ENCODE data around the gene TTC9C. TPM values are rescaled to one million over a fixed set of nuclear protein-coding genes. Genes with fewer than 3 reads are reported as not detected.

Gene TTC9C
- total and polyA plus RNA-seq, 2 of the 8 experiments (the other 6 are each of a cell fraction or from before 2014, with no cell fraction given), result 25.4 to 34.1 TPM

- peaks cover 9 to 22% (median 20%) of the 10 kb centered on the region in 4 experiments; a peak in 6 of 8 replicates for H3K36me3 ChIP-seq (ENCODE audit: control insufficient read depth in 2 of 4, insufficient read depth in 4 of 4, low read length in 3 of 4)
- CTCF ChIA-PET (ENCODE audit: partially characterized antibody), result interaction anchor here (0.9 to 4.8 kb wide), 6 partner anchors 11 to 76 kb away, joined by 3 to 35 read pairs (median 4); partner anchors contain the start of genes BSCL2 and GNG3
- H4K5ac ChIP-seq (ENCODE audit: insufficient read length, low read depth, low read length), result no peak overlapping the region
- peak overlapping the region in 1 of 2 experiments; percentile 1; a peak in 1 of 4 replicates for H3K4me2 ChIP-seq (ENCODE audit: insufficient read depth in 1 of 2, low read depth in 2 of 2, low read length in 2 of 2)
- H3K56ac ChIP-seq (replicated peaks; ENCODE audit: insufficient read length, low read depth, low read length), result no peak overlapping the region
- no peak overlapping the region for H3K4me3 ChIP-seq (ENCODE audit: extremely low read depth in 1 of 4, insufficient read depth in 2 of 4, low read depth in 3 of 4, low read length in 4 of 4)
- no peak overlapping the region for H3K18ac ChIP-seq (ENCODE audit: extremely low read depth, low read length)
- no peak overlapping the region for H2BK20ac ChIP-seq (ENCODE audit: low read length)
- no peak overlapping the region for H2BK15ac ChIP-seq (ENCODE audit: low read length)
- H3K14ac ChIP-seq (ENCODE audit: insufficient read length), result no peak overlapping the region
- H3K4ac ChIP-seq (replicated peaks; ENCODE audit: insufficient read length, low read depth, low read length), result no peak overlapping the region
- H2AFZ ChIP-seq (ENCODE audit: low read length), result no peak overlapping the region; the same call in 1 of the 2 replicates
- no peak overlapping the region for H3K9ac ChIP-seq (replicated peaks in 1 of 4; ENCODE audit: extremely low read depth in 1 of 4, low read depth in 3 of 4, low read length in 3 of 4)
- no peaks in the 10 kb centered on the region for H3K23me2 ChIP-seq (ENCODE audit: low read depth, low read length)
- no peak overlapping the region for H3K23ac ChIP-seq (ENCODE audit: insufficient read length)
- H4K8ac ChIP-seq (ENCODE audit: extremely low read depth, insufficient read depth, low read length), result peak overlapping the region; percentile 88
- no peak overlapping the region for H2BK12ac ChIP-seq (ENCODE audit: low read depth, low read length)
- H2BK5ac ChIP-seq (ENCODE audit: low read depth, low read length), result no peak overlapping the region
- no peaks in the 10 kb centered on the region for H3K79me1 ChIP-seq (ENCODE audit: low read depth, low read length)
- WGBS, 2 experiments (ENCODE audit: extremely low coverage in 1 of 2, insufficient coverage in 1 of 2, insufficient read length in 1 of 2, insufficient replicate concordance in 2 of 2, low coverage in 1 of 2, low lambda C conversion rate in 2 of 2, missing lambda C conversion rate in 1 of 2), result 85% methylated on average over 41 of the region's 74 CpGs; no CpG with 5 or more reads in 1 of the 2 experiments
- FAIRE-seq (no peak), DNase-seq (ENCODE audit: low read depth in 1 of 2, low spot score in 2 of 2) (no peak)
- H2BK120ac ChIP-seq (replicated peaks; ENCODE audit: low read depth, low read length), result no peak overlapping the region
- H4K20me1 ChIP-seq (replicated peaks in 1 of 2; ENCODE audit: control insufficient read depth in 1 of 2, insufficient read depth in 2 of 2, low read length in 2 of 2), result peaks cover 0 to 6% of the 10 kb centered on the region in 2 experiments
- H4K91ac ChIP-seq (replicated peaks; ENCODE audit: insufficient read length, low read length), result no peak overlapping the region
- H3K4me1 ChIP-seq (replicated peaks in 1 of 4; ENCODE audit: control insufficient read depth in 3 of 4, insufficient read depth in 4 of 4, low read length in 3 of 4), result peaks cover 0 to 4% (median 0%) of the 10 kb centered on the region in 4 experiments; a peak in 2 of 7 replicates
- no peaks in the 10 kb centered on the region for H3K27me3 ChIP-seq (replicated peaks in 1 of 4; ENCODE audit: control insufficient read depth in 3 of 4, extremely low read depth in 1 of 4, insufficient read depth in 3 of 4, low read length in 3 of 4)
- H2AK5ac ChIP-seq (ENCODE audit: low read depth, low read length), result no peak overlapping the region
- no peaks in the 10 kb centered on the region for H3K9me3 ChIP-seq (ENCODE audit: insufficient read depth in 2 of 2, low read depth in 1 of 2, low read length in 1 of 2)
- H3K27ac ChIP-seq (ENCODE audit: low read depth, low read length), result no peak overlapping the region
- H3K79me2 ChIP-seq (ENCODE audit: control insufficient read depth in 1 of 2, insufficient read depth in 2 of 2, low read length in 2 of 2), result no peaks in the 10 kb centered on the region
- TF ChIP-seq ASH2L (IDR thresholded peaks at IDR 0.05; ENCODE audit: low read length) (peak; percentile 30), JUND (IDR thresholded peaks at IDR 0.05; ENCODE audit: low read length) (no peak), MAX (IDR thresholded peaks at IDR 0.05) (peak; percentile 82), SIRT6 (IDR thresholded peaks at IDR 0.05; ENCODE audit: low read length) (no peak), PHF8 (conservative IDR thresholded peaks at IDR 0.05; ENCODE audit: low read depth, low read length) (no peak), E2F6 (IDR thresholded peaks at IDR 0.05) (peak; percentile 65), BACH1 (IDR thresholded peaks at IDR 0.05; ENCODE audit: low read length) (no peak)
- POLR2A ChIA-PET (ENCODE audit: partially characterized antibody), result interaction anchor here (0.6 to 61.4 kb wide), 12 partner anchors 8 to 295 kb away, joined by 3 to 2041 read pairs (median 3); partner anchors contain the start of genes B3GAT3, BSCL2, C11orf98 and CSKMT
Observed at GRCh38 chr11:62687508-62688396, 40.5 kb upstream of the TTC9C start.

All from H1 (cell line).